Stimulated activated CD4-positive, alpha-beta T cell treated with anti-CD3 and anti-CD28 coated beads, Interleukin-12 subunit alpha, Interleukin-12 subunit beta, amount 100 ng/mL, for 48 hours (primary cell): ENCODE results near the gene MUSTN1.

Experiments
- DNase-seq, 3 donors: peaks; one replicate each; pipeline ENCODE4 v3.0.0-alpha.2; 2020; ENCODE audit warnings: low read depth in 2 of 3, low spot score in 1 of 3

The MUSTN1 gene

DNA sequence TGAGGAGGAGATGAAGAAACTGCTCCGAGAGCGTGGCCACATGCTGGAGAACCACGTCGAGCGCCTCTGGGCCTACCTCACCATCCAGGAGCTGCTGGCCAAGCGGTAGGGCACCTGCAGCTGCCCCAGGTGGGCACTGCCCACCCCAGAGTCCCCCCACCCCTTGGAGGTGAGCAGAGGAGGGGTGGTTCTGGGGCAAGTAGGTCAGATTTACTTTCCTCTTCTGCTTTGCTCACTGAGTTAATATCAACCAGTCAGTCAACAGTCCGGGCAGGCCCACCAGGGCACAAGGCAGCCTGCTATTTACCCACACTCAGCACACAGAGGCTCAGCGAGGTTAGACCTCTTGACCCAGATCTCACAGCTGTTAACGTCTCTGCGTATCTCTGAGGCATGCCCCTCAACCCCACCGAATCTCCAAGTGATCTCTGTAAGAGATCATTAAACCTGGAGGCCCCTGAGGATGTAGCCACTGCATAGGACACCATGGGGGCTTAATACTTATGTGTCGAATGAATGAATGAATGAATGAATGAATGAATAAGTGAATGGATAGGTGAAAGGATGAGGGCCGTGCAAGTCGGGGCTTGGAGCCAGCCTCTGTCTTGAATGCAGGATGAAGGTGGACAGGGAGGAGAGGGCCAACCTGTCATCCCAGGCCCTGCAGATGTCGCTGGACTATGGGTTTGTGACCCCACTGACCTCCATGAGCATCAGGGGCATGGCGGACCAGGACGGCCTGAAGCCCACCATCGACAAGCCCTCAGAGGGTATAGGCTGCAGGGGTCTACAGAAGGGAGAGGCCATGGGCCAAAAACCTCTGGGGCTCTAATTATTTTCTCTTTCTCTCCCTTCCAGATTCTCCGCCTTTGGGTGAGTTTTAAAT is 48.2 kb downstream of the MUSTN1 start:
- DNase-seq = no peak

DNA sequence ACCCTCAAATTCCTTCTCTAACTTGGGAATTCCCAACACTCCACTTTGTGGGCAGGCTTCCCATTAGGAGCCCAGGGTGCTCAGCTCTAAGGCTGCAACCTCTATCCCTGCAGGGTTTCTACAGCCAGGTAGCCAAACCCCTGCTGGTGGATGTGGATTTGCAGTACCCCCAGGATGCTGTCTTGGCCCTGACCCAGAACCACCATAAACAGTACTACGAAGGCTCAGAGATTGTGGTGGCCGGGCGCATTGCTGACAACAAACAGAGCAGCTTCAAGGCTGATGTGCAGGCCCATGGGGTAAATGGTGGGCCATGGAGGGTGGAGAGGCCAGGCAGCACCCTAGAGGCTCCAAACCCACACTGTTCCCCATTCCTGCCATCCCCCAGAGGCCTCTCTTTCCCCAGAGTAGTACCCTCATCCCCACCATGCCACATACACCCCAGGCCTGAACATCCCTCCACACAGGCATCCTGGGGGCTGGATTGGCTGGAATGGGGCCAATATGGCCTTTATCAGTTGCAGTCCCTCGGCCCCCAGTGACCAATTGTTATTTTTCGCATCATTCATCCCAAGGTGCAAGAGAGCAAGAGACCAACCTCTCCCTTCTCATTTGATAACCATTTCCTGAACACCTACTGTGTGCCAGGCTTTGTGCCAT is 49.8 kb downstream of the MUSTN1 start:
- DNase-seq = no peak

DNA sequence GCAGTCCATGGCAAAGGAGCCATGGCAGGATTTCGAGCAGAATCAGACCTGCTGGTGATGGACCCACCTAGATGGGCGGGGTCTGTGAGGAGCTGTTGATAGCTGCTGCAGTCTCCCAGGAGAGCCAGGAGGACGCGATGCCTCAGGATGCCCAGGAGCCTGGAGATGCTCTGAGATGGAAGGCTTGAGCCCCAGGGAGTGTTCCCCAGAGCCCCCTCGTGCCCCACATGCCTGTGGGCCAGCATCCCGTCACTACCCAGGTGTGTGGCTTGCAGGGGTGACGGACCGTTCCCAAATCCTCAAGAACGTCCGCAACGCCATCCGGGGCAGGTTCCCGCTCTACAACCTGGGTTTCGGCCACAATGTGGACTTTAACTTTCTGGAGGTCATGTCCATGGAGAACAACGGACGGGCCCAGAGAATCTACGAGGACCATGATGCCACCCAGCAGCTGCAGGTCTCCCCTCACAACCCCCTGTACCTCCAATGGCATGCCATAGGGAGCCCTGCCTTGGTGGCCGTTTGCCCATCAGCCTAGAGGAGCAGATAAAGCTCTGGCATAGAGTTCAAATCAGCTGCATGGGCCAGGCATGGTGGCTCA is 50.7 kb downstream of the MUSTN1 start:
- DNase-seq = no peak

- DNase-seq = no peak
Observed at GRCh38 chr3:52783211-52783555, 51.6 kb downstream of the MUSTN1 start.
